Endometrium (tissue), 2 donors: ENCODE measurements around the gene ZNF248.
"Not testable (repeated sequence)": the region's sequence is repeated elsewhere in the genome, so short reads cannot be mapped to it uniquely, and the experiment has no call there.

Experiments used
- FAIRE-seq: peaks from 2 replicates; lab custom pipeline; 2012; peaks lifted over from hg19 to GRCh38; lab: Jason Lieb, UNC
- donor health status: control.
- donor health status: control.

The ZNF248 gene

GRCh38 chr10:37739181-37739580 is 118.2 kb downstream of the ZNF248 start:
- no peak for FAIRE-seq

GRCh38 chr10:37738241-37738640 is 119.2 kb downstream of the ZNF248 start:
- FAIRE-seq = not testable (repeated sequence)

- FAIRE-seq = no peak
Measured at GRCh38 chr10:37737336-37737735, 120.1 kb downstream of the ZNF248 start.

GRCh38 chr10:37736120-37736519 is 121.3 kb downstream of the ZNF248 start:
- no peak for FAIRE-seq

- FAIRE-seq = no peak
Measured at GRCh38 chr10:37734971-37735370, 122.4 kb downstream of the ZNF248 start.
